Measurements from ENCODE around the gene NFYC. TPM values are rescaled to one million over a fixed set of nuclear protein-coding genes. Genes with fewer than 3 reads are reported as not detected.

The NFYC gene
- total and polyA plus RNA-seq, 2 of the 8 experiments (the other 6 are each of a cell fraction or from before 2014, with no cell fraction given) = 54.1 to 124 TPM

DNA sequence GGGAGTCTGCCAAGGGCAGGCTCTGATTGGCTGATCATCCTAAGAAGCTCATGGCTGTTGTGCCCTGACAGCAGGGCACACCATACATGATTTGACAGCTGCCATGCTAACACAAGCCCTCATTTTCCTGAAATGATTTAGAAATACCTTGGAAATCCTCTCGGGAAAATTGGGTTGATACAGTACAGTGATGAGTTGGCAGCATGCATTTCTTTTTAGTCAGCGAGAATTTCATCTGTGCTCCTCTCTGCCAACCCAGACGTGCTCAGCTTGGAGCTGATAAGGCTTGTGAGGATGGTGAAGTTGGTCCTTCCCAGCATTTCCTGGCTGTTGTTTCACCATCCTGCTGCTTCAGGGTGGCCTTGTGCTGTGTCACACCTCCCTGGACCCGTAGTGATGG is 69.5 kb downstream of the NFYC start (continued):
- TF ChIP-seq CHD1 (IDR thresholded peaks at IDR 0.05; ENCODE audit: low read depth, low read length) = no peak
- TF ChIP-seq, protein P1, sequence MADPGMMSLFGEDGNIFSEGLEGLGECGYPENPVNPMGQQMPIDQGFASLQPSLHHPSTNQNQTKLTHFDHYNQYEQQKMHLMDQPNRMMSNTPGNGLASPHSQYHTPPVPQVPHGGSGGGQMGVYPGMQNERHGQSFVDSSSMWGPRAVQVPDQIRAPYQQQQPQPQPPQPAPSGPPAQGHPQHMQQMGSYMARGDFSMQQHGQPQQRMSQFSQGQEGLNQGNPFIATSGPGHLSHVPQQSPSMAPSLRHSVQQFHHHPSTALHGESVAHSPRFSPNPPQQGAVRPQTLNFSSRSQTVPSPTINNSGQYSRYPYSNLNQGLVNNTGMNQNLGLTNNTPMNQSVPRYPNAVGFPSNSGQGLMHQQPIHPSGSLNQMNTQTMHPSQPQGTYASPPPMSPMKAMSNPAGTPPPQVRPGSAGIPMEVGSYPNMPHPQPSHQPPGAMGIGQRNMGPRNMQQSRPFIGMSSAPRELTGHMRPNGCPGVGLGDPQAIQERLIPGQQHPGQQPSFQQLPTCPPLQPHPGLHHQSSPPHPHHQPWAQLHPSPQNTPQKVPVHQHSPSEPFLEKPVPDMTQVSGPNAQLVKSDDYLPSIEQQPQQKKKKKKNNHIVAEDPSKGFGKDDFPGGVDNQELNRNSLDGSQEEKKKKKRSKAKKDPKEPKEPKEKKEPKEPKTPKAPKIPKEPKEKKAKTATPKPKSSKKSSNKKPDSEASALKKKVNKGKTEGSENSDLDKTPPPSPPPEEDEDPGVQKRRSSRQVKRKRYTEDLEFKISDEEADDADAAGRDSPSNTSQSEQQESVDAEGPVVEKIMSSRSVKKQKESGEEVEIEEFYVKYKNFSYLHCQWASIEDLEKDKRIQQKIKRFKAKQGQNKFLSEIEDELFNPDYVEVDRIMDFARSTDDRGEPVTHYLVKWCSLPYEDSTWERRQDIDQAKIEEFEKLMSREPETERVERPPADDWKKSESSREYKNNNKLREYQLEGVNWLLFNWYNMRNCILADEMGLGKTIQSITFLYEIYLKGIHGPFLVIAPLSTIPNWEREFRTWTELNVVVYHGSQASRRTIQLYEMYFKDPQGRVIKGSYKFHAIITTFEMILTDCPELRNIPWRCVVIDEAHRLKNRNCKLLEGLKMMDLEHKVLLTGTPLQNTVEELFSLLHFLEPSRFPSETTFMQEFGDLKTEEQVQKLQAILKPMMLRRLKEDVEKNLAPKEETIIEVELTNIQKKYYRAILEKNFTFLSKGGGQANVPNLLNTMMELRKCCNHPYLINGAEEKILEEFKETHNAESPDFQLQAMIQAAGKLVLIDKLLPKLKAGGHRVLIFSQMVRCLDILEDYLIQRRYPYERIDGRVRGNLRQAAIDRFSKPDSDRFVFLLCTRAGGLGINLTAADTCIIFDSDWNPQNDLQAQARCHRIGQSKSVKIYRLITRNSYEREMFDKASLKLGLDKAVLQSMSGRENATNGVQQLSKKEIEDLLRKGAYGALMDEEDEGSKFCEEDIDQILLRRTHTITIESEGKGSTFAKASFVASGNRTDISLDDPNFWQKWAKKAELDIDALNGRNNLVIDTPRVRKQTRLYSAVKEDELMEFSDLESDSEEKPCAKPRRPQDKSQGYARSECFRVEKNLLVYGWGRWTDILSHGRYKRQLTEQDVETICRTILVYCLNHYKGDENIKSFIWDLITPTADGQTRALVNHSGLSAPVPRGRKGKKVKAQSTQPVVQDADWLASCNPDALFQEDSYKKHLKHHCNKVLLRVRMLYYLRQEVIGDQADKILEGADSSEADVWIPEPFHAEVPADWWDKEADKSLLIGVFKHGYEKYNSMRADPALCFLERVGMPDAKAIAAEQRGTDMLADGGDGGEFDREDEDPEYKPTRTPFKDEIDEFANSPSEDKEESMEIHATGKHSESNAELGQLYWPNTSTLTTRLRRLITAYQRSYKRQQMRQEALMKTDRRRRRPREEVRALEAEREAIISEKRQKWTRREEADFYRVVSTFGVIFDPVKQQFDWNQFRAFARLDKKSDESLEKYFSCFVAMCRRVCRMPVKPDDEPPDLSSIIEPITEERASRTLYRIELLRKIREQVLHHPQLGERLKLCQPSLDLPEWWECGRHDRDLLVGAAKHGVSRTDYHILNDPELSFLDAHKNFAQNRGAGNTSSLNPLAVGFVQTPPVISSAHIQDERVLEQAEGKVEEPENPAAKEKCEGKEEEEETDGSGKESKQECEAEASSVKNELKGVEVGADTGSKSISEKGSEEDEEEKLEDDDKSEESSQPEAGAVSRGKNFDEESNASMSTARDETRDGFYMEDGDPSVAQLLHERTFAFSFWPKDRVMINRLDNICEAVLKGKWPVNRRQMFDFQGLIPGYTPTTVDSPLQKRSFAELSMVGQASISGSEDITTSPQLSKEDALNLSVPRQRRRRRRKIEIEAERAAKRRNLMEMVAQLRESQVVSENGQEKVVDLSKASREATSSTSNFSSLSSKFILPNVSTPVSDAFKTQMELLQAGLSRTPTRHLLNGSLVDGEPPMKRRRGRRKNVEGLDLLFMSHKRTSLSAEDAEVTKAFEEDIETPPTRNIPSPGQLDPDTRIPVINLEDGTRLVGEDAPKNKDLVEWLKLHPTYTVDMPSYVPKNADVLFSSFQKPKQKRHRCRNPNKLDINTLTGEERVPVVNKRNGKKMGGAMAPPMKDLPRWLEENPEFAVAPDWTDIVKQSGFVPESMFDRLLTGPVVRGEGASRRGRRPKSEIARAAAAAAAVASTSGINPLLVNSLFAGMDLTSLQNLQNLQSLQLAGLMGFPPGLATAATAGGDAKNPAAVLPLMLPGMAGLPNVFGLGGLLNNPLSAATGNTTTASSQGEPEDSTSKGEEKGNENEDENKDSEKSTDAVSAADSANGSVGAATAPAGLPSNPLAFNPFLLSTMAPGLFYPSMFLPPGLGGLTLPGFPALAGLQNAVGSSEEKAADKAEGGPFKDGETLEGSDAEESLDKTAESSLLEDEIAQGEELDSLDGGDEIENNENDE (IDR thresholded peaks at IDR 0.05; ENCODE audit: insufficient replicate concordance, low read length) = no peak
- TF ChIP-seq BACH1 (IDR thresholded peaks at IDR 0.05; ENCODE audit: low read length) = no peak
- TF ChIP-seq MAFK (IDR thresholded peaks at IDR 0.05; ENCODE audit: low read depth, low read length) = no peak
- TF ChIP-seq BRCA1 (IDR thresholded peaks at IDR 0.05; ENCODE audit: low read depth, low read length) = no peak
